HepG2 (cell line): ENCODE data around the gene ACAP2. TPM values are rescaled to one million over a fixed set of nuclear protein-coding genes. Genes with fewer than 3 reads are reported as not detected.

Source experiments
- HMG20B ChIP-seq: conservative IDR thresholded peaks from 2 replicates; pipeline ENCODE4 v1.6.1; 2016; ENCODE audit warnings: missing genetic modification reagents, missing compliant biosample characterization
- HNRNPK ChIP-seq: fragments of 200-400 bp; formaldehyde crosslinking; IDR thresholded peaks from 2 replicates; pipeline ENCODE4 v1.6.1; 2018; ENCODE audit warnings: low read length, low read depth, moderate library complexity, mild to moderate bottlenecking; ENCODE audit not compliant: poor library complexity, severe bottlenecking
- HOXA7 ChIP-seq: sonication (generic); formaldehyde crosslinking; IDR thresholded peaks from 2 replicates; pipeline ENCODE4 v1.8.1; 2022; ENCODE audit warnings: mild to moderate bottlenecking, missing genetic modification reagents, moderate library complexity
- KLF12 ChIP-seq: sonication (generic); formaldehyde crosslinking; IDR thresholded peaks from 2 replicates; pipeline ENCODE4 v1.4.0; 2020; ENCODE audit warnings: missing genetic modification reagents, borderline replicate concordance
- SCMH1 ChIP-seq: sonication (generic); formaldehyde crosslinking; IDR thresholded peaks from 2 replicates; pipeline ENCODE4 v1.9.0; 2021; ENCODE audit warnings: missing genetic modification reagents, mild to moderate bottlenecking, borderline replicate concordance
- STAT5B ChIP-seq: sonication (generic); formaldehyde crosslinking; IDR thresholded peaks from 2 replicates; pipeline ENCODE4 v1.4.0; 2020; ENCODE audit warnings: missing genetic modification reagents
- ZMYM2 ChIP-seq: sonication (generic); formaldehyde crosslinking; IDR thresholded peaks from 2 replicates; pipeline ENCODE4 v1.8.0; 2022; ENCODE audit warnings: mild to moderate bottlenecking, missing genetic modification reagents
- ZNF780A ChIP-seq: sonication (generic); formaldehyde crosslinking; IDR thresholded peaks from 2 replicates; pipeline ENCODE4 v1.8.0; 2022; ENCODE audit warnings: mild to moderate bottlenecking, missing genetic modification reagents, moderate library complexity
- polyA plus RNA-seq, 8 experiments: library from polyadenylated mRNA; depleted of rRNA in 3 of 8; stranded (reverse) in 7 of 8; unstranded in 1 of 8; fragments of >200 nt; fragmentation: Illumina TruSeq in 4 of 8; extraction: Trizol in 4 of 8; gene quantifications; 2 replicates each; pipeline versions ENCODE4 v1.2.1 to v1.2.3, GENCODE V29; 2011 to 2016; ENCODE audit warnings: low read depth in 4 of 8, missing spikeins in 1 of 8, mixed read lengths in 1 of 8; ENCODE audit not compliant: insufficient read depth in 1 of 8
- total RNA-seq, 5 experiments: library from RNA; depleted of rRNA; stranded (reverse); fragments of >200 nt; fragmentation: Illumina TruSeq; extraction: Trizol; gene quantifications; 2 replicates each; pipeline ENCODE4 v1.2.3, GENCODE V29; 2016; ENCODE audit warnings: low read depth in 1 of 5
- TF ChIP-seq, protein P1 (sequence below): sonication (generic); formaldehyde crosslinking; IDR thresholded peaks from 2 replicates; pipeline ENCODE4 v1.4.0; 2020; ENCODE audit warnings: missing genetic modification reagents, borderline replicate concordance
- TF ChIP-seq, protein P2 (sequence below): sonication (generic); formaldehyde crosslinking; IDR thresholded peaks from 2 replicates; pipeline ENCODE4 v1.5.1; 2020; ENCODE audit warnings: mild to moderate bottlenecking, missing genetic modification reagents, moderate library complexity
- TF ChIP-seq, protein P3 (sequence below): sonication (generic); formaldehyde crosslinking; IDR thresholded peaks from 2 replicates; pipeline ENCODE4 v1.4.0; 2020; ENCODE audit warnings: mild to moderate bottlenecking, missing genetic modification reagents, borderline replicate concordance
- TF ChIP-seq, protein P4 (sequence below): sonication (generic); formaldehyde crosslinking; conservative IDR thresholded peaks from 2 replicates; pipeline ENCODE4 v1.4.0; 2020; ENCODE audit warnings: mild to moderate bottlenecking, missing genetic modification reagents, moderate library complexity
- TF ChIP-seq, protein P5 (sequence below): sonication (generic); formaldehyde crosslinking; IDR thresholded peaks from 2 replicates; pipeline ENCODE4 v1.9.0; 2021; ENCODE audit warnings: missing genetic modification reagents, mild to moderate bottlenecking, borderline replicate concordance

ACAP2 gene
- total and polyA plus RNA-seq, 2 of the 13 experiments (the other 11 are each of a cell fraction or from before 2014, with no cell fraction given): 7.3 to 23.9 TPM

DNA sequence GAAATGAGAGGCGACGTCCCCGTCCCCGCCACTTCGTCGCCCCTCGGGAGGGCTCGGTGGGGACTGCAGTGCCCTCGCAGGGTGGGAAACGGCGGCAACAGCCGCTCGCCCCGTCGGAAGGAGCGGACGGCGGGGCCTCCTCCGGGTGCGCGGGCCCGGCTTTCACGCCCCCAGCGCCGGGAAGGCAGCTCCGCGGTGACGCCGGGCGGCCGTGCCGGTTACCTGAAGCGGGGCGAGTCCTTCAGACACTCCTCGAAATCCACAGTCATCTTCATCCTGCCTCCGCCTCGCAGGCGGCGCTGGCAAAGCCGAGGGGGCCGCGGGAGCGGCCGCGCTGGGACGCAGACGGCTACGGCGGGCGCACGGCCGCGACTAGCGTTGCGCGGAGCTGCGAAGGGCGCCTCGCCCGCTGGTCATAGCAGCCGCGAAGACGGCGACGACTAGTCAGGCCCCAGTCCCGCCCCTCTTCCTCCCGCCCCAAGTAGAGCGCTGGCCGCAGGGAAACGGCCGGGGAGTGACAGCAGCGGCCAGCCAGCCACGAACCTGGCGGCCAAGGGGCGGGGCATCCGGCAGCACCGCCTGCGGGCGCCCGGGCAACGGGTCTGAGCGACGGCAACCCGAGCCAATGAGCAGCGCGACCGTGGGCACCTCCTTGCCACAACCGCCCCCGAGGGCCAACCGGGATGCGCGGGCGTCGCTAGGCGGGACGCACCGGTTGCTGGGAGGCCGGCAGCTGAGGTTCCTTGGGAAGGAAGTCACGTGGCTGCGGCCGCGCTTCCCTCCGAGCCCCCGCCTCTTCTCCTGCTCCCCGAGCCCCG, at the start of gene ACAP2 (continued):
- TF ChIP-seq, protein P1, sequence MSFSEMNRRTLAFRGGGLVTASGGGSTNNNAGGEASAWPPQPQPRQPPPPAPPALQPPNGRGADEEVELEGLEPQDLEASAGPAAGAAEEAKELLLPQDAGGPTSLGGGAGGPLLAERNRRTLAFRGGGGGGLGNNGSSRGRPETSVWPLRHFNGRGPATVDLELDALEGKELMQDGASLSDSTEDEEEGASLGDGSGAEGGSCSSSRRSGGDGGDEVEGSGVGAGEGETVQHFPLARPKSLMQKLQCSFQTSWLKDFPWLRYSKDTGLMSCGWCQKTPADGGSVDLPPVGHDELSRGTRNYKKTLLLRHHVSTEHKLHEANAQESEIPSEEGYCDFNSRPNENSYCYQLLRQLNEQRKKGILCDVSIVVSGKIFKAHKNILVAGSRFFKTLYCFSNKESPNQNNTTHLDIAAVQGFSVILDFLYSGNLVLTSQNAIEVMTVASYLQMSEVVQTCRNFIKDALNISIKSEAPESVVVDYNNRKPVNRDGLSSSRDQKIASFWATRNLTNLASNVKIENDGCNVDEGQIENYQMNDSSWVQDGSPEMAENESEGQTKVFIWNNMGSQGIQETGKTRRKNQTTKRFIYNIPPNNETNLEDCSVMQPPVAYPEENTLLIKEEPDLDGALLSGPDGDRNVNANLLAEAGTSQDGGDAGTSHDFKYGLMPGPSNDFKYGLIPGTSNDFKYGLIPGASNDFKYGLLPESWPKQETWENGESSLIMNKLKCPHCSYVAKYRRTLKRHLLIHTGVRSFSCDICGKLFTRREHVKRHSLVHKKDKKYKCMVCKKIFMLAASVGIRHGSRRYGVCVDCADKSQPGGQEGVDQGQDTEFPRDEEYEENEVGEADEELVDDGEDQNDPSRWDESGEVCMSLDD: peak; percentile 7; the same call in 1 of the 2 replicates
- TF ChIP-seq HMG20B (CRISPR knock-in tag) (no peak), ZMYM2 (CRISPR knock-in tag) (no peak), KLF12 (no peak), SCMH1 (no peak), ZNF780A (no peak), HOXA7 (CRISPR knock-in tag) (no peak), HNRNPK (peak; percentile 59), STAT5B (CRISPR knock-in tag) (no peak)
- TF ChIP-seq, protein P2, sequence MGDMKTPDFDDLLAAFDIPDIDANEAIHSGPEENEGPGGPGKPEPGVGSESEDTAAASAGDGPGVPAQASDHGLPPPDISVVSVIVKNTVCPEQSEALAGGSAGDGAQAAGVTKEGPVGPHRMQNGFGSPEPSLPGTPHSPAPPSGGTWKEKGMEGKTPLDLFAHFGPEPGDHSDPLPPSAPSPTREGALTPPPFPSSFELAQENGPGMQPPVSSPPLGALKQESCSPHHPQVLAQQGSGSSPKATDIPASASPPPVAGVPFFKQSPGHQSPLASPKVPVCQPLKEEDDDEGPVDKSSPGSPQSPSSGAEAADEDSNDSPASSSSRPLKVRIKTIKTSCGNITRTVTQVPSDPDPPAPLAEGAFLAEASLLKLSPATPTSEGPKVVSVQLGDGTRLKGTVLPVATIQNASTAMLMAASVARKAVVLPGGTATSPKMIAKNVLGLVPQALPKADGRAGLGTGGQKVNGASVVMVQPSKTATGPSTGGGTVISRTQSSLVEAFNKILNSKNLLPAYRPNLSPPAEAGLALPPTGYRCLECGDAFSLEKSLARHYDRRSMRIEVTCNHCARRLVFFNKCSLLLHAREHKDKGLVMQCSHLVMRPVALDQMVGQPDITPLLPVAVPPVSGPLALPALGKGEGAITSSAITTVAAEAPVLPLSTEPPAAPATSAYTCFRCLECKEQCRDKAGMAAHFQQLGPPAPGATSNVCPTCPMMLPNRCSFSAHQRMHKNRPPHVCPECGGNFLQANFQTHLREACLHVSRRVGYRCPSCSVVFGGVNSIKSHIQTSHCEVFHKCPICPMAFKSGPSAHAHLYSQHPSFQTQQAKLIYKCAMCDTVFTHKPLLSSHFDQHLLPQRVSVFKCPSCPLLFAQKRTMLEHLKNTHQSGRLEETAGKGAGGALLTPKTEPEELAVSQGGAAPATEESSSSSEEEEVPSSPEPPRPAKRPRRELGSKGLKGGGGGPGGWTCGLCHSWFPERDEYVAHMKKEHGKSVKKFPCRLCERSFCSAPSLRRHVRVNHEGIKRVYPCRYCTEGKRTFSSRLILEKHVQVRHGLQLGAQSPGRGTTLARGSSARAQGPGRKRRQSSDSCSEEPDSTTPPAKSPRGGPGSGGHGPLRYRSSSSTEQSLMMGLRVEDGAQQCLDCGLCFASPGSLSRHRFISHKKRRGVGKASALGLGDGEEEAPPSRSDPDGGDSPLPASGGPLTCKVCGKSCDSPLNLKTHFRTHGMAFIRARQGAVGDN (CRISPR knock-in tag): peak; percentile 88
- TF ChIP-seq, protein P3, sequence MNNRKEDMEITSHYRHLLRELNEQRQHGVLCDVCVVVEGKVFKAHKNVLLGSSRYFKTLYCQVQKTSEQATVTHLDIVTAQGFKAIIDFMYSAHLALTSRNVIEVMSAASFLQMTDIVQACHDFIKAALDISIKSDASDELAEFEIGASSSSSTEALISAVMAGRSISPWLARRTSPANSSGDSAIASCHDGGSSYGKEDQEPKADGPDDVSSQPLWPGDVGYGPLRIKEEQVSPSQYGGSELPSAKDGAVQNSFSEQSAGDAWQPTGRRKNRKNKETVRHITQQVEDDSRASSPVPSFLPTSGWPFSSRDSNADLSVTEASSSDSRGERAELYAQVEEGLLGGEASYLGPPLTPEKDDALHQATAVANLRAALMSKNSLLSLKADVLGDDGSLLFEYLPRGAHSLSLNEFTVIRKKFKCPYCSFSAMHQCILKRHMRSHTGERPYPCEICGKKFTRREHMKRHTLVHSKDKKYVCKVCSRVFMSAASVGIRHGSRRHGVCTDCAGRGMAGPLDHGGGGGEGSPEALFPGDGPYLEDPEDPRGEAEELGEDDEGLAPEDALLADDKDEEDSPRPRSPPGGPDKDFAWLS (CRISPR knock-in tag): no peak
- TF ChIP-seq, protein P4, sequence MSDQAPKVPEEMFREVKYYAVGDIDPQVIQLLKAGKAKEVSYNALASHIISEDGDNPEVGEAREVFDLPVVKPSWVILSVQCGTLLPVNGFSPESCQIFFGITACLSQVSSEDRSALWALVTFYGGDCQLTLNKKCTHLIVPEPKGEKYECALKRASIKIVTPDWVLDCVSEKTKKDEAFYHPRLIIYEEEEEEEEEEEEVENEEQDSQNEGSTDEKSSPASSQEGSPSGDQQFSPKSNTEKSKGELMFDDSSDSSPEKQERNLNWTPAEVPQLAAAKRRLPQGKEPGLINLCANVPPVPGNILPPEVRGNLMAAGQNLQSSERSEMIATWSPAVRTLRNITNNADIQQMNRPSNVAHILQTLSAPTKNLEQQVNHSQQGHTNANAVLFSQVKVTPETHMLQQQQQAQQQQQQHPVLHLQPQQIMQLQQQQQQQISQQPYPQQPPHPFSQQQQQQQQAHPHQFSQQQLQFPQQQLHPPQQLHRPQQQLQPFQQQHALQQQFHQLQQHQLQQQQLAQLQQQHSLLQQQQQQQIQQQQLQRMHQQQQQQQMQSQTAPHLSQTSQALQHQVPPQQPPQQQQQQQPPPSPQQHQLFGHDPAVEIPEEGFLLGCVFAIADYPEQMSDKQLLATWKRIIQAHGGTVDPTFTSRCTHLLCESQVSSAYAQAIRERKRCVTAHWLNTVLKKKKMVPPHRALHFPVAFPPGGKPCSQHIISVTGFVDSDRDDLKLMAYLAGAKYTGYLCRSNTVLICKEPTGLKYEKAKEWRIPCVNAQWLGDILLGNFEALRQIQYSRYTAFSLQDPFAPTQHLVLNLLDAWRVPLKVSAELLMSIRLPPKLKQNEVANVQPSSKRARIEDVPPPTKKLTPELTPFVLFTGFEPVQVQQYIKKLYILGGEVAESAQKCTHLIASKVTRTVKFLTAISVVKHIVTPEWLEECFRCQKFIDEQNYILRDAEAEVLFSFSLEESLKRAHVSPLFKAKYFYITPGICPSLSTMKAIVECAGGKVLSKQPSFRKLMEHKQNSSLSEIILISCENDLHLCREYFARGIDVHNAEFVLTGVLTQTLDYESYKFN (CRISPR knock-in tag): no peak; the same call in 1 of the 2 replicates
- TF ChIP-seq, protein P5, sequence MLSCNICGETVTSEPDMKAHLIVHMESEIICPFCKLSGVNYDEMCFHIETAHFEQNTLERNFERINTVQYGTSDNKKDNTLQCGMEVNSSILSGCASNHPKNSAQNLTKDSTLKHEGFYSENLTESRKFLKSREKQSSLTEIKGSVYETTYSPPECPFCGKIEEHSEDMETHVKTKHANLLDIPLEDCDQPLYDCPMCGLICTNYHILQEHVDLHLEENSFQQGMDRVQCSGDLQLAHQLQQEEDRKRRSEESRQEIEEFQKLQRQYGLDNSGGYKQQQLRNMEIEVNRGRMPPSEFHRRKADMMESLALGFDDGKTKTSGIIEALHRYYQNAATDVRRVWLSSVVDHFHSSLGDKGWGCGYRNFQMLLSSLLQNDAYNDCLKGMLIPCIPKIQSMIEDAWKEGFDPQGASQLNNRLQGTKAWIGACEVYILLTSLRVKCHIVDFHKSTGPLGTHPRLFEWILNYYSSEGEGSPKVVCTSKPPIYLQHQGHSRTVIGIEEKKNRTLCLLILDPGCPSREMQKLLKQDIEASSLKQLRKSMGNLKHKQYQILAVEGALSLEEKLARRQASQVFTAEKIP (CRISPR knock-in tag): no peak
